Naive thymus-derived CD4-positive, alpha-beta T cell (primary cell): ENCODE results near the gene USF3. TPM values are rescaled to one million over a fixed set of nuclear protein-coding genes. Genes with fewer than 3 reads are reported as not detected.

Experiments
- ATAC-seq: fragments of 150-1000 bp; cut with Tn5 transposase; 2 replicates; pipeline ENCODE4 v1.10.0; 2021; ENCODE audit warnings: mild to moderate bottlenecking, moderate library complexity
- CTCF ChIA-PET: fragments of 350-600 bp; sonication (Branson Sonifier 250); formaldehyde crosslinking; loops from one replicate; lab custom pipeline; 2021; ENCODE audit warnings: antibody characterized with exemption; lab: Charles Lee
- POLR2A ChIA-PET: fragments of 350-600 bp; sonication (Branson Sonifier 250); formaldehyde crosslinking; loops from one replicate; lab custom pipeline; 2021; ENCODE audit warnings: antibody characterized with exemption, inconsistent platforms; lab: Charles Lee
- DNase-seq, 9 donors: peaks; one replicate each; pipeline versions ENCODE4 v3.0.0 to v3.0.0-alpha.2; 2020 to 2022; ENCODE audit warnings: mixed read lengths in 1 of 9
- H3K27ac ChIP-seq: one replicate; pipeline ENCODE4 v1.7.0; 2013; ENCODE audit warnings: mild to moderate bottlenecking, low read depth, low read length, moderate library complexity
- H3K27me3 ChIP-seq, 2 donors: one replicate each; pipeline ENCODE4 v1.7.0; 2013; ENCODE audit warnings: low read length in 2 of 2, mild to moderate bottlenecking in 2 of 2, moderate library complexity in 2 of 2; ENCODE audit not compliant: control insufficient read depth in 2 of 2, insufficient read depth in 2 of 2
- H3K36me3 ChIP-seq, 3 experiments: 1 replicate in 2 of 3; 2 replicates in 1 of 3; pipeline ENCODE4 v1.7.0; 2013; ENCODE audit warnings: low read length in 3 of 3, mild to moderate bottlenecking in 3 of 3, moderate library complexity in 1 of 3; ENCODE audit not compliant: insufficient read depth in 3 of 3, control insufficient read depth in 2 of 3
- H3K4me1 ChIP-seq, 2 donors: one replicate each; pipeline ENCODE4 v1.7.0; 2013; ENCODE audit warnings: low read length in 2 of 2, mild to moderate bottlenecking in 2 of 2, moderate library complexity in 1 of 2; ENCODE audit not compliant: control insufficient read depth in 2 of 2, insufficient read depth in 2 of 2
- H3K4me3 ChIP-seq: 2 replicates; pipeline ENCODE4 v1.7.0; 2013; ENCODE audit warnings: mild to moderate bottlenecking, low read length
- H3K9me3 ChIP-seq, 3 experiments: 1 replicate in 2 of 3; 2 replicates in 1 of 3; pipeline ENCODE4 v1.7.0; 2013; ENCODE audit warnings: low read length in 3 of 3; ENCODE audit not compliant: control insufficient read depth in 2 of 3
- H3K27ac Mint-ChIP-seq, 9 donors: one replicate each; pipeline ENCODE4 v1.8.0; 2020 to 2022; ENCODE audit warnings: mixed read lengths in 9 of 9, mild to moderate bottlenecking in 8 of 9, moderate library complexity in 5 of 9, inconsistent platforms in 2 of 9
- H3K27me3 Mint-ChIP-seq, 5 donors: one replicate each; pipeline ENCODE4 v1.8.0; 2021 to 2022; ENCODE audit warnings: mixed read lengths in 5 of 5, mild to moderate bottlenecking in 1 of 5
- H3K36me3 Mint-ChIP-seq, 5 donors: one replicate each; pipeline ENCODE4 v1.8.0; 2020 to 2022; ENCODE audit warnings: mixed read lengths in 5 of 5, mild to moderate bottlenecking in 3 of 5, inconsistent platforms in 1 of 5
- H3K4me1 Mint-ChIP-seq, 7 donors: one replicate each; pipeline ENCODE4 v1.8.0; 2020 to 2022; ENCODE audit warnings: mixed read lengths in 7 of 7, mild to moderate bottlenecking in 3 of 7, inconsistent platforms in 1 of 7
- H3K4me3 Mint-ChIP-seq, 10 donors: one replicate each; pipeline ENCODE4 v1.8.0; 2020 to 2022; ENCODE audit warnings: mild to moderate bottlenecking in 10 of 10, mixed read lengths in 10 of 10, moderate library complexity in 6 of 10, inconsistent platforms in 2 of 10
- H3K9me3 Mint-ChIP-seq, 11 donors: one replicate each; pipeline ENCODE4 v1.8.0; 2020 to 2022; ENCODE audit warnings: mixed read lengths in 11 of 11, mild to moderate bottlenecking in 4 of 11, inconsistent platforms in 1 of 11, moderate library complexity in 1 of 11
- intact Hi-C, 2 donors: fragments of 100-400 bp; cut with micrococcal nuclease; formaldehyde crosslinking; loops; one replicate each; pipeline ENCODE4 v1.15.1; 2023
- polyA plus RNA-seq, 2 donors: library from polyadenylated mRNA; unstranded; fragments of 300-500 nt; fragmentation: Illumina TruSeq; gene quantifications; one replicate each; pipeline ENCODE4 v1.2.3, GENCODE V29; 2021
- total RNA-seq, 6 experiments: library from RNA in 5 of 6; stranded (reverse) in 5 of 6; gene quantifications; 1 replicate in 5 of 6; 2 replicates in 1 of 6; pipeline ENCODE4 v1.2.3 and lab custom pipeline; 2021 to 2026

The USF3 gene
- total and polyA plus RNA-seq, 7 experiments from 2014 or later, result 3.3 to 31.8 (median 22.6) TPM

GRCh38 chr3:113664523-113665094, 31.8 kb downstream of the USF3 start:
- no peaks in the 10 kb centered on the region for H3K9me3 ChIP-seq

GRCh38 chr3:113663761-113664160, 32.7 kb downstream of the USF3 start:
- Histone ChIP-seq H3K27ac (no peak overlapping the region), H3K4me3 (no peak overlapping the region), H3K36me3 (peaks cover 8 to 65% (median 13%) of the 10 kb centered on the region in 3 experiments), H3K27me3 (no peaks in the 10 kb centered on the region), H3K4me1 (peaks cover 0 to 10% of the 10 kb centered on the region in 2 donors), H3K9me3 (no peaks in the 10 kb centered on the region)
- no peak for DNase-seq
- peaks cover 0 to 6% (median 0%) of the 10 kb centered on the region in 11 donors for H3K9me3 Mint-ChIP-seq
- ChIA-PET CTCF (no interaction called here), POLR2A (interaction anchor here (1.5 kb wide), 1 partner anchor 32 kb away, joined by 3 read pairs; no protein-coding TSS in a partner anchor)
- no peak overlapping the region for H3K4me3 Mint-ChIP-seq
- H3K27me3 Mint-ChIP-seq, result no peaks in the 10 kb centered on the region
- H3K36me3 Mint-ChIP-seq, result peaks cover 26 to 69% (median 52%) of the 10 kb centered on the region in 5 donors
- H3K4me1 Mint-ChIP-seq, result peaks cover 13 to 27% (median 26%) of the 10 kb centered on the region in 7 donors
- ATAC-seq, result no peak
- intact Hi-C loops, result no loop called here
- peak overlapping the region in 1 of 9 donors; percentile 11 for H3K27ac Mint-ChIP-seq

More at GRCh38 chr3:113664523-113665094, 31.8 kb downstream of the USF3 start:
- ChIA-PET POLR2A (interaction anchor here (1.5 kb wide), 1 partner anchor 31 kb away, joined by 3 read pairs; no protein-coding TSS in a partner anchor), CTCF (no interaction called here)
- peaks cover 22 to 69% (median 49%) of the 10 kb centered on the region in 5 donors for H3K36me3 Mint-ChIP-seq
- no peaks in the 10 kb centered on the region for H3K27me3 ChIP-seq
- H3K4me1 ChIP-seq, result peaks cover 0 to 10% of the 10 kb centered on the region in 2 donors
- H3K36me3 ChIP-seq, result peaks cover 6 to 57% (median 8%) of the 10 kb centered on the region in 3 experiments
- peaks cover 16 to 35% (median 33%) of the 10 kb centered on the region in 7 donors for H3K4me1 Mint-ChIP-seq
- H3K27ac ChIP-seq, result no peak overlapping the region
- H3K4me3 Mint-ChIP-seq, result no peak overlapping the region
- no peak overlapping the region for H3K4me3 ChIP-seq
- ATAC-seq (no peak), DNase-seq (no peak)
- H3K27me3 Mint-ChIP-seq, result no peaks in the 10 kb centered on the region
- H3K27ac Mint-ChIP-seq, result peak overlapping the region in 3 of 9 donors; percentile 0 to 13 (median 11)
- peaks cover 0 to 4% (median 0%) of the 10 kb centered on the region in 11 donors for H3K9me3 Mint-ChIP-seq
- intact Hi-C loops, result no loop called here

DNA sequence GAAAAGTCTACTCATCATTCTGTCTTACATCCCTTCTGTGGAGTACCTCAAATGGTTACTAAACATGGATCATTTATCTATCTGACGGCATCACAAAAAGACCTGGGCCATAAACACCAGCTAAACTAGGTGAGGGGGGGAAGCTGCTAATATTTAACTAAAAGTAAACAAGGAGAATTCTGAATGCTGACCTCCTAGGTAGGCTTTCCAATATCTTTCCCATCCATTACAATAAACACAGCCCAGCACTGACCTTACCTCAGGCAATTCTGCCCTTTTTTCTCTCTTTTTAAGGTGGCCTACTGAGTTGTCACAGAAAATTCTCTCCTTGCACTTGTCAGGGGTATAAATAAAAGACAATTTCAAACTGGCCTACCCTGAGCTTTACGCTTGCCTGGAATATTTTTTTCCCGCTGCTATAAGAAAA, 33.1 kb downstream of the USF3 start:
- Mint-ChIP-seq H3K36me3 (peaks cover 26 to 71% (median 56%) of the 10 kb centered on the region in 5 donors), H3K27me3 (no peaks in the 10 kb centered on the region), H3K9me3 (peaks cover 0 to 6% (median 0%) of the 10 kb centered on the region in 11 donors), H3K4me3 (no peak overlapping the region), H3K27ac (peak overlapping the region in 2 of 9 donors; percentile 58 to 70), H3K4me1 (peaks cover 10 to 23% (median 22%) of the 10 kb centered on the region in 7 donors)
- peaks cover 0 to 6% of the 10 kb centered on the region in 2 donors for H3K4me1 ChIP-seq
- CTCF ChIA-PET, result no interaction called here
- no peaks in the 10 kb centered on the region for H3K27me3 ChIP-seq
- DNase-seq (no peak), ATAC-seq (no peak)
- intact Hi-C loops, result no loop called here
- H3K9me3 ChIP-seq, result no peaks in the 10 kb centered on the region
- POLR2A ChIA-PET, result no interaction called here
- H3K36me3 ChIP-seq, result peaks cover 8 to 69% (median 13%) of the 10 kb centered on the region in 3 experiments
- H3K4me3 ChIP-seq, result no peak overlapping the region
- no peak overlapping the region for H3K27ac ChIP-seq

- peak overlapping the region in 2 of 9 donors; percentile 58 to 70 for H3K27ac Mint-ChIP-seq
- POLR2A ChIA-PET, result no interaction called here
- no peak overlapping the region for H3K4me3 Mint-ChIP-seq
- Histone ChIP-seq H3K27ac (no peak overlapping the region), H3K27me3 (no peaks in the 10 kb centered on the region), H3K4me1 (peaks cover 0 to 1% of the 10 kb centered on the region in 2 donors), H3K9me3 (no peaks in the 10 kb centered on the region), H3K36me3 (peaks cover 8 to 71% (median 13%) of the 10 kb centered on the region in 3 experiments), H3K4me3 (no peak overlapping the region)
- peaks cover 26 to 73% (median 61%) of the 10 kb centered on the region in 5 donors for H3K36me3 Mint-ChIP-seq
- CTCF ChIA-PET, result no interaction called here
- H3K4me1 Mint-ChIP-seq, result peaks cover 5 to 18% (median 17%) of the 10 kb centered on the region in 7 donors
- no peaks in the 10 kb centered on the region for H3K27me3 Mint-ChIP-seq
- H3K9me3 Mint-ChIP-seq, result peaks cover 0 to 6% (median 0%) of the 10 kb centered on the region in 11 donors
- DNase-seq, result no peak
- intact Hi-C loops, result no loop called here
- ATAC-seq, result no peak
These were observed 33.6 kb downstream of the USF3 start for GRCh38 chr3:113662824-113663223.

GRCh38 chr3:113660896-113661295, 35.5 kb downstream of the USF3 start:
- H3K27ac Mint-ChIP-seq, result no peak overlapping the region
- intact Hi-C loops, result no loop called here

DNA sequence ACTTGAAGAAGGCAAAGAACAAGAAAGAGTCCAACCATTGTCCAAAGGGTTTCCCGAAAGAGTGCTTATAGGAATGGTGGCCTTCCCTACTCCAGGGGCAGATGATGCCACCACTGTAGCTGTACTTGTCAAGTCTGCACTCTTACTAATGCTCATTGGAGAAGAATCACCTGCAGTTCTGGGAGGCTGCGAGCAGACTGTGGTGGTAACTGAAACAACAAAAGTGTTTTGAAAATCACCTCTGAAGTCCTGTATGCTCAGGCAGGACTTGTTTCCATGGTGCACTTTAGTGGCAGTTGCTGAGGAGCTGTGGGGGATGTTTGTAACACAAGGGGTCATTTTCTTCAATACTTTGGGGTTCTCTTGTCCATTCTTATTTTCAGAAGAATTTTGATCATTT, 36.0 kb downstream of the USF3 start:
- CTCF ChIA-PET, result no interaction called here
- Mint-ChIP-seq H3K9me3 (peaks cover 0 to 11% (median 4%) of the 10 kb centered on the region in 11 donors), H3K36me3 (peaks cover 33 to 92% (median 80%) of the 10 kb centered on the region in 5 donors), H3K4me3 (no peak overlapping the region), H3K4me1 (peaks cover 2 to 13% (median 6%) of the 10 kb centered on the region in 7 donors), H3K27me3 (no peaks in the 10 kb centered on the region), H3K27ac (no peak overlapping the region)
- POLR2A ChIA-PET, result no interaction called here
- DNase-seq (no peak), ATAC-seq (no peak)
- Histone ChIP-seq H3K27ac (no peak overlapping the region), H3K36me3 (peaks cover 8 to 68% (median 13%) of the 10 kb centered on the region in 3 experiments), H3K27me3 (no peaks in the 10 kb centered on the region), H3K9me3 (no peaks in the 10 kb centered on the region), H3K4me1 (no peaks in the 10 kb centered on the region), H3K4me3 (no peak overlapping the region)
- intact Hi-C loops, result no loop called here

More at GRCh38 chr3:113660896-113661295, 35.5 kb downstream of the USF3 start:
- ChIA-PET CTCF (no interaction called here), POLR2A (no interaction called here)
- Histone ChIP-seq H3K9me3 (no peaks in the 10 kb centered on the region), H3K27ac (no peak overlapping the region), H3K4me1 (no peaks in the 10 kb centered on the region), H3K4me3 (no peak overlapping the region), H3K27me3 (no peaks in the 10 kb centered on the region), H3K36me3 (peaks cover 8 to 71% (median 13%) of the 10 kb centered on the region in 3 experiments)
- no peaks in the 10 kb centered on the region for H3K27me3 Mint-ChIP-seq
- H3K4me3 Mint-ChIP-seq, result no peak overlapping the region
- peaks cover 33 to 88% (median 77%) of the 10 kb centered on the region in 5 donors for H3K36me3 Mint-ChIP-seq
- peaks cover 0 to 11% (median 4%) of the 10 kb centered on the region in 11 donors for H3K9me3 Mint-ChIP-seq
- ATAC-seq, result no peak
- DNase-seq, result no peak
- peaks cover 2 to 13% (median 6%) of the 10 kb centered on the region in 7 donors for H3K4me1 Mint-ChIP-seq
